Stimulated activated memory B cell treated with anti-CD40 and anti-IgM and Interleukin-4, amounts not matched to agents 10 μg/mL and 1 μg/mL and 100 μg/mL, for 72 hours (primary cell): ENCODE measurements around the gene SYNPR.

Source experiments
- ATAC-seq: fragments of 150-1000 bp; cut with Tn5 transposase; 2 replicates; pipeline ENCODE4 v1.10.0; 2021
- H3K27ac Mint-ChIP-seq: one replicate; pipeline ENCODE4 v1.8.0; 2022; ENCODE audit warnings: mild to moderate bottlenecking, mixed read lengths
- H3K27me3 Mint-ChIP-seq: one replicate; pipeline ENCODE4 v1.8.0; 2022; ENCODE audit warnings: mixed read lengths
- H3K36me3 Mint-ChIP-seq: one replicate; pipeline ENCODE4 v1.8.0; 2022; ENCODE audit warnings: mixed read lengths
- H3K4me1 Mint-ChIP-seq: one replicate; pipeline ENCODE4 v1.8.0; 2022; ENCODE audit warnings: mixed read lengths
- H3K4me3 Mint-ChIP-seq: one replicate; pipeline ENCODE4 v1.8.0; 2022; ENCODE audit warnings: mild to moderate bottlenecking, moderate library complexity, mixed read lengths
- H3K9me3 Mint-ChIP-seq: one replicate; pipeline ENCODE4 v1.8.0; 2022; ENCODE audit warnings: mixed read lengths

The SYNPR gene

DNA sequence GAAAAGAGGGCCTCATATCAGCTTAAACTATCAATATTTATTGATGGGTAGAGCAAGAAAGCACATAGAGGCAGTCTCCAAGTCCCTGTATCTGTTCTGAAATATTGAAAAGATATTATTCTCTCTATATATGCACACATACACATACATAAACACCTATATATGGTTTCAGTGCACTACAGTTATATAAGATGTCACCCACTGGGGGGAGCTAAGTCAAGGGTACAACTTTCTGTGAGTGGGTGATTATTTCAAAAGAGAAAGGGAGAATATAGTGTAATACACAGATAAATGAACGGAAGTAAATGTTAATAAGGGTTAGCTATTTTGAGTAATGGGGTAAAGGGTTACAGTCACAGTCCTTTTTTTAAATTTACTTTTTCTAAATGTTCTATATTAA is 383.1 kb downstream of the SYNPR start:
- Mint-ChIP-seq H3K4me1 (no peaks in the 10 kb centered on the region), H3K27me3 (no peaks in the 10 kb centered on the region), H3K4me3 (no peak overlapping the region), H3K27ac (no peak overlapping the region), H3K36me3 (no peaks in the 10 kb centered on the region), H3K9me3 (no peaks in the 10 kb centered on the region)
- ATAC-seq: no peak

DNA sequence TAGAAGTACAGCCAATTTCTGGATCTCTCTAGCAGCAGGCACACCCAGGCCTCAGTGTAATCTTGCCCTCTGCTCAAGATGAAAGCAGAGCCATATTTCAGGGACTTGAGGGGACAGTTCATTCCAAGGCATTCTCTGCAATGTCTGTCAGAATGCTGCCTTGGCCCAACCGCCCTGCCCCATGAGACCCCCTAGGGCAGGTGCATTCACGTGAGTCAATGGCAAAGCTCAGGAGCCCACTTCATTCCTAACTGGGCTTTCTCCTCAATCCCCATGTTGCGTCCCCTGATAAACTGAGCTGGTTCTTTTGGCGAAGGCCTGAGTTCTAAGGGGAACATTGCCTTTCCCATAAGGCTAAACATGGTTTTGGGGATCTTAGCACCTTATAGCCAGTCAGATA is 383.9 kb downstream of the SYNPR start:
- no peaks in the 10 kb centered on the region for H3K27me3 Mint-ChIP-seq

DNA sequence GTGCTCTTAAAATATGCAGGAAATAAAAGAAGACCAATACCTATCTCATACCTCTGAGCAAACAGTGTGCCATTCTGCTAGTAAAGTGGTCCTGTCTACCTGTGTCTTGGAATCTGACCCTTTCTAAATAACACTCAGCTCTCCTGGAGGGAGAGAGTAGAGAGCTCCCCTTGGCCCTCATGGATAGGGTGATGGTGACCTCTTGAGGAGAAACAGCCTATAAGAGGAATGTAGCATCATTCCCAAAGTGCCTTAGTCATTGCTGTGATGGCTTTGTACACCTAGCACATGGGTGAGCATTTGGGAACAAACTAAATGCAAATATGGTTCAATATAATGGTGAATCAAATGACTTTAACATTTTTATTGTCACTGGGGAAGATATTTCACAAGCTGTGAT is 384.4 kb downstream of the SYNPR start:
- no peak for ATAC-seq
- no peaks in the 10 kb centered on the region for H3K9me3 Mint-ChIP-seq
- no peaks in the 10 kb centered on the region for H3K27me3 Mint-ChIP-seq
- no peak overlapping the region for H3K4me3 Mint-ChIP-seq
- no peaks in the 10 kb centered on the region for H3K36me3 Mint-ChIP-seq
- no peaks in the 10 kb centered on the region for H3K4me1 Mint-ChIP-seq
- no peak overlapping the region for H3K27ac Mint-ChIP-seq

More for the DNA sequence above, 383.9 kb downstream of the SYNPR start:
- Mint-ChIP-seq H3K27ac (no peak overlapping the region), H3K4me1 (no peaks in the 10 kb centered on the region), H3K4me3 (no peak overlapping the region), H3K9me3 (no peaks in the 10 kb centered on the region), H3K36me3 (no peaks in the 10 kb centered on the region)
- ATAC-seq: no peak
